NCI-H146 treated with DMSO at 0.1 percent for 48 hours (cell line): ENCODE data around the gene TDRD9.
A peak's percentile ranks its signal among the peaks of the same experiment; 100 is the strongest.
"Not testable (repeated sequence)": the region's sequence is repeated elsewhere in the genome, so short reads cannot be mapped to it uniquely, and the experiment has no call there.

Source experiments
- DNase-seq: peaks from one replicate; lab custom pipeline; 2025; ENCODE audit not compliant: unreplicated experiment; lab: John Stamatoyannopoulos, UW

TDRD9 gene

GRCh38 chr14:103928011-103928890 lies at the start of gene TDRD9:
TSS of gene TDRD9 (plus strand) at chr14:103928456. CDS start at chr14:103928510, 54 bp downstream.
- no peak for DNase-seq

- DNase-seq, result no peak
These were observed 49.1 kb upstream of the TDRD9 start for GRCh38 chr14:103879118-103879569.

GRCh38 chr14:103879570-103880347 lies 48.5 kb upstream of the TDRD9 start:
- peak; percentile 11 for DNase-seq

GRCh38 chr14:103880348-103881267 lies 47.6 kb upstream of the TDRD9 start:
- no peak for DNase-seq

- no peak for DNase-seq
These were observed 46.7 kb upstream of the TDRD9 start for GRCh38 chr14:103881268-103882201.

GRCh38 chr14:103882503-103883262 lies 45.6 kb upstream of the TDRD9 start:
- DNase-seq, result no peak

- no peak for DNase-seq
These were observed 45.1 kb upstream of the TDRD9 start for GRCh38 chr14:103883263-103883523.

GRCh38 chr14:103884854-103885253 lies 43.4 kb upstream of the TDRD9 start:
- DNase-seq, result no peak

GRCh38 chr14:103885509-103885932 lies 42.7 kb upstream of the TDRD9 start:
- DNase-seq, result no peak

GRCh38 chr14:103886304-103887169 lies 41.7 kb upstream of the TDRD9 start:
- DNase-seq, result peak; percentile 9

GRCh38 chr14:103887170-103887501 lies 41.1 kb upstream of the TDRD9 start:
- no peak for DNase-seq

GRCh38 chr14:103887557-103888115 lies 40.6 kb upstream of the TDRD9 start:
- DNase-seq, result no peak

GRCh38 chr14:103889002-103889312 lies 39.3 kb upstream of the TDRD9 start:
- DNase-seq, result not testable (repeated sequence)

- DNase-seq, result no peak
These were observed 38.8 kb upstream of the TDRD9 start for GRCh38 chr14:103889313-103890051.

- DNase-seq, result no peak
These were observed 38.2 kb upstream of the TDRD9 start for GRCh38 chr14:103890052-103890371.

GRCh38 chr14:103890821-103891666 lies 37.2 kb upstream of the TDRD9 start:
- no peak for DNase-seq

- no peak for DNase-seq
These were observed 36.5 kb upstream of the TDRD9 start for GRCh38 chr14:103891667-103892215.
